GM12864 (cell line): ENCODE measurements around the gene TMPRSS11F.
A peak's percentile ranks its signal among the peaks of the same experiment; 100 is the strongest.

Experiments
- DNase-seq: peaks from one replicate; pipeline ENCODE4 v3.0.0-alpha.2; 2011; ENCODE audit warnings: low read depth
- H3K4me3 ChIP-seq: 2 replicates; pipeline ENCODE4 v1.5.1; 2011; ENCODE audit warnings: mild to moderate bottlenecking, low read depth, low read length, control low read depth
- TF ChIP-seq, protein P1 (sequence below): IDR thresholded peaks from 2 replicates; pipeline ENCODE4 v1.5.1; 2011; ENCODE audit warnings: low read depth, mild to moderate bottlenecking, moderate library complexity, low read length, control low read depth, inconsistent platforms; ENCODE audit errors: missing control alignments

TMPRSS11F gene

DNA sequence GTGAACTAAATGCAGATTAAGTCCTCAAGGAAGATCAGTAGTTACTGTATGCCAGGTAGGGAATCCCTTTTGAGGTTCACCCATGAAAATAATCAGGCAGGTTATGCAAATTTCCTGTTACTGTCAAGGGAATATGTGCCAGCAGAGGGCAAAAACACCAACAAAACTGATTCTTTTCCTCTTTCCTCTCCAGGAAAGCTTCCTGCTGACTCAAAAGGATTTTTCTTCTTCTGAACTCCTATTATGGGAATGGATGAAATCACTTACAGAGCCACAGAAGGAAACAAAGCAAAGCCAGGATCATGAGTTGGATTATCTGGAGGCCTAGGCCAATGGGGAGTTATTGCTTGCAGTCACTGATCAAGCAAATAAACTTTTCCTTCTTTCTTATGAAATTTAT is 49.7 kb downstream of the TMPRSS11F start:
- TF ChIP-seq, protein P1, sequence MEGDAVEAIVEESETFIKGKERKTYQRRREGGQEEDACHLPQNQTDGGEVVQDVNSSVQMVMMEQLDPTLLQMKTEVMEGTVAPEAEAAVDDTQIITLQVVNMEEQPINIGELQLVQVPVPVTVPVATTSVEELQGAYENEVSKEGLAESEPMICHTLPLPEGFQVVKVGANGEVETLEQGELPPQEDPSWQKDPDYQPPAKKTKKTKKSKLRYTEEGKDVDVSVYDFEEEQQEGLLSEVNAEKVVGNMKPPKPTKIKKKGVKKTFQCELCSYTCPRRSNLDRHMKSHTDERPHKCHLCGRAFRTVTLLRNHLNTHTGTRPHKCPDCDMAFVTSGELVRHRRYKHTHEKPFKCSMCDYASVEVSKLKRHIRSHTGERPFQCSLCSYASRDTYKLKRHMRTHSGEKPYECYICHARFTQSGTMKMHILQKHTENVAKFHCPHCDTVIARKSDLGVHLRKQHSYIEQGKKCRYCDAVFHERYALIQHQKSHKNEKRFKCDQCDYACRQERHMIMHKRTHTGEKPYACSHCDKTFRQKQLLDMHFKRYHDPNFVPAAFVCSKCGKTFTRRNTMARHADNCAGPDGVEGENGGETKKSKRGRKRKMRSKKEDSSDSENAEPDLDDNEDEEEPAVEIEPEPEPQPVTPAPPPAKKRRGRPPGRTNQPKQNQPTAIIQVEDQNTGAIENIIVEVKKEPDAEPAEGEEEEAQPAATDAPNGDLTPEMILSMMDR, result no peak
- no peak for DNase-seq
- no peak overlapping the region for H3K4me3 ChIP-seq

DNA sequence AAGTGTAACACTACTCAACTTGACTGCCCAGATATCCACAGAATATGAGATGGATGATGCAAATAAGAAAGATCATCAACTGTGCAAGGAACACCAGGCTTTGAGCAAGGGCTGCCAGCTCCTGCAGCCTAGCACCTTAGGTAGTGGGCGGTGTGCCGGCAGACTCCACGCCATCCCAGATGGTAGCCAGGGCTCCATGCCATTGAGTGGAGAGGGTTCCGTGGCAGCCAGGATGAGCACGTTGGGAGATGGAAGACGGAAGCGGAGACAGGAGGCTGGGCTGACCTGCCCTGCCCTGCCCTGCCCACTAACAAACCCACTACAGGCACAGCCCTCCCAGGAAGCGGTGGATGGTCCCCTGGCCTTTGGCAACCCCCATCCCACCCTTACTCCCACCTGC is 51.9 kb downstream of the TMPRSS11F start:
- no peak for DNase-seq
- TF ChIP-seq, protein P1, result no peak
- no peak overlapping the region for H3K4me3 ChIP-seq

DNA sequence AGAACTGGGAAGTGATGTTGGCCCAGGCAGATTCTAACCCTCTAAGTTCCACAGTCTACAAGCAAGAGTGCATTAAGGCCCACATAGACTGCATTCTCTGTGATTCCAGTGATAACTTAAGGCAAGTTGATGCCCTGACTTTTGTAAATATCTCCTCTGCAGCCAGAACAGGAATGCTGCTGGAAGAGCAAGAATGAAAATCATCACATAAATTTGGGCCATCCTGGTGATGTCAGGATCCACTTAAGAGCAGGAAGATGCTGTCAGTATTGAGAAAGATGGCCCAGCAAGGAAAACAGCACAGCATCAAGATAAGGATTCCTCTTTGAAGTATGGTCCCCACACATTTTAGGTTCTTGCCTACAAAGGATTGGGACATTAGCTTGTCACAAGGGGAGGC is 52.4 kb downstream of the TMPRSS11F start:
- no peak for DNase-seq
- H3K4me3 ChIP-seq, result no peak overlapping the region
- TF ChIP-seq, protein P1, result no peak

DNA sequence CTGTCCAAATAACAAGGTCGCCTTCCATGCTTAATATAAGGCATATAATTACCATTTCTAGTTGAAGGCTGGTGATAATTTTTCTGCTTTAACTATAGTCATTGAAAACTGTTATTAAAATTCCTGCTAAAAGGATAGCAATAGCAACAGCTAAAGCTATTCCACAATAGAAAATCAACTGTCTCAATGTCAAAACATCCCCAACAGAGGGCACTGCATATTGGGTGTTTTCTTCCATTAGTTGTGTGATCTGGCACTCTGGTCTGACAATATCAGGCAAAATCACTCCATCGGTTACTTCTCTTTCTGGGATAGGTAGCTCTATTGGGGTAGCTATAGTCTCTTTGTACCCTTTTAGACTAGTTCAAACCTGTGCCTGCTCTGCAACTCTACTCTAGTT is 53.5 kb downstream of the TMPRSS11F start:
- no peak overlapping the region for H3K4me3 ChIP-seq
- no peak for DNase-seq
- TF ChIP-seq, protein P1, result peak; percentile 5

DNA sequence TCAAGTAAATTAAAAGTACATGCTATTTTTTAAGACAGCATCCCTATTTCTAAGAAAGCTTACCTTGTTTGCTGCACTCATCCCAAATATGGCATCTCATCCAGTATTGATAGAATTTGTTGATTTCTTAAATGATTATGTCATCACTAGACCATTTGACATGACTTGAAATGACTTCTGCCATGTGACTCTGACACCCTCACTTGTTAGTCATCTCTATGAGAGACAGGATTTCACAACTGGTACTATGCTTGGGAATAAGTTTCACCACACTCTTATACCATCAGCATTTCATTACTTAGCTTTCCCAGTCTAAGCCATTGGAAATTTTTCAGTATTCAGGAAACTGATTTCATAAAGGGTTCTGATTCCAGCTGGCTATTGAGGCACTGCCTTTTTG is 55.3 kb downstream of the TMPRSS11F start:
- H3K4me3 ChIP-seq, result no peak overlapping the region
- TF ChIP-seq, protein P1, result no peak
- DNase-seq, result no peak

DNA sequence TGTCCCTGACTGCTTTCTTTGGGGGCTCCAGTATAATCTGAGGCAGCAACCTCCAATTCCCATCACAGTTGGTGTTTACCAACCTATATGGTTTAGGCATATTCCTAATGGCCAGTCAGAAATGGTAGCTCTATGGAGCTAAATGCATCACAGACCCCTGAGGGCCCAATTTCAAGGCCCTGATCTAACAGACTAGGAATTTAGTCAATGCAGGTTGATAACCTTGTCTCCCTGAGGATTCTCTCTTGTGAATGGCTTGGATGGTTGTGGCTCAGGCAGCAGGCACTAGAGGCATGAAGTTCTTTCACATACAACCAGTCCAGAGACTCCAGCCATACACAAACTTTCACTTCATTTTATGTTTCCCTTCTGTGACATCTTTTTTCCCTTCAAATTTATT is 59.4 kb downstream of the TMPRSS11F start:
- TF ChIP-seq, protein P1, result no peak
- no peak for DNase-seq
- no peak overlapping the region for H3K4me3 ChIP-seq

DNA sequence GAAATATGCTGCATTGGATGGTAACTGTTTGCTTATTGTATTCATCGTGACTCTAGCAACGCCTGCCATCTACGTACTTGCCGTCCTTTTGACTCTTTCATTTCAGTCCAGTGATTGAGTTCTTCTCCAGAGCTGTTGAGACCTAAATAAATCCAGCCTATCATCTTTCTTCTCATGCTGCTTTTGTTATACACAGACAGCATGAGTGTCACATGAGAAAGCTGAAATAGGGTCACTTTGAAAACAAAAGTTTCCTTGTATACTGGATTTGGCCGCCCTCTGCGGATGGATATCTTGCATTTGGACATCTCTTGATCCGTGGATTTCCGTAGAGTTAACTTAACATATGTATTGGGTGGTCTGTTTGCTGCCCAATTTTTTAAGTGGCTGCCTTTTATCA is 67.2 kb downstream of the TMPRSS11F start:
- DNase-seq, result no peak
- no peak overlapping the region for H3K4me3 ChIP-seq
- TF ChIP-seq, protein P1, result no peak
